ENCODE measurements around the gene INTS1. TPM values are rescaled to one million over a fixed set of nuclear protein-coding genes. Genes with fewer than 3 reads are reported as not detected.

INTS1 gene
- polyA plus RNA-seq, 1 donor from 2014 or later: 21.1 TPM

GRCh38 chr7:1494866-1495563 is 9.2 kb downstream of the INTS1 start:
- H3K27ac ChIP-seq (ENCODE audit: low read length): no peak overlapping the region
- no peaks in the 10 kb centered on the region for H4K20me1 ChIP-seq (ENCODE audit: insufficient read depth)
- no peak overlapping the region for H3K4me2 ChIP-seq (ENCODE audit: low read length)
- no peak overlapping the region for H3K4me3 ChIP-seq (ENCODE audit: low read length)
- no peak overlapping the region for H2AFZ ChIP-seq (ENCODE audit: low read depth, low read length)
- H3K36me3 ChIP-seq (ENCODE audit: insufficient read depth, low read length): no peaks in the 10 kb centered on the region
- no peak for TF ChIP-seq POLR2AphosphoS5 (IDR thresholded peaks at IDR 0.05)
- TF ChIP-seq TAF1 (IDR thresholded peaks at IDR 0.05; ENCODE audit: low read depth): no peak
- TF ChIP-seq SMC3 (conservative IDR thresholded peaks at IDR 0.05; ENCODE audit: poor library complexity): no peak
- TF ChIP-seq EP300 (conservative IDR thresholded peaks at IDR 0.05; ENCODE audit: poor library complexity, severe bottlenecking): no peak
- no peak for TF ChIP-seq REST (IDR thresholded peaks at IDR 0.05; ENCODE audit: borderline replicate concordance)
- no peak for TF ChIP-seq EZH2 (IDR thresholded peaks at IDR 0.05; ENCODE audit: borderline replicate concordance, insufficient read depth, low read length, poor library complexity, severe bottlenecking)
- no peak for TF ChIP-seq RAD21 (conservative IDR thresholded peaks at IDR 0.05)
- no peaks in the 10 kb centered on the region for H3F3A ChIP-seq (ENCODE audit: insufficient read depth, low read length, poor library complexity, severe bottlenecking)
- H3K9me2 ChIP-seq (ENCODE audit: insufficient read depth, low read length): no peaks in the 10 kb centered on the region
- no peaks in the 10 kb centered on the region for H3K27me3 ChIP-seq (ENCODE audit: insufficient read depth, low read depth, low read length)
- H3K9ac ChIP-seq (ENCODE audit: low read length): no peak overlapping the region
- H3K79me2 ChIP-seq (replicated peaks; ENCODE audit: insufficient read depth, low read length): no peaks in the 10 kb centered on the region
- no peaks in the 10 kb centered on the region for H3K9me3 ChIP-seq (ENCODE audit: low read length)

- Histone ChIP-seq H3K79me2 (replicated peaks; ENCODE audit: insufficient read depth, low read length) (no peaks in the 10 kb centered on the region), H3K4me2 (ENCODE audit: low read length) (no peak overlapping the region), H3K9ac (ENCODE audit: low read length) (no peak overlapping the region), H4K20me1 (ENCODE audit: insufficient read depth) (no peaks in the 10 kb centered on the region), H3K36me3 (ENCODE audit: insufficient read depth, low read length) (no peaks in the 10 kb centered on the region), H2AFZ (ENCODE audit: low read depth, low read length) (no peak overlapping the region), H3K27ac (ENCODE audit: low read length) (no peak overlapping the region), H3F3A (ENCODE audit: insufficient read depth, low read length, poor library complexity, severe bottlenecking) (no peaks in the 10 kb centered on the region), H3K4me3 (ENCODE audit: low read length) (no peak overlapping the region), H3K27me3 (ENCODE audit: insufficient read depth, low read depth, low read length) (no peaks in the 10 kb centered on the region), H3K9me2 (ENCODE audit: insufficient read depth, low read length) (no peaks in the 10 kb centered on the region), H3K9me3 (ENCODE audit: low read length) (no peaks in the 10 kb centered on the region)
- TF ChIP-seq POLR2AphosphoS5 (IDR thresholded peaks at IDR 0.05): no peak
These were observed 9.7 kb downstream of the INTS1 start for GRCh38 chr7:1494447-1494846.

- Histone ChIP-seq H3K4me3 (ENCODE audit: low read length) (no peak overlapping the region), H4K20me1 (ENCODE audit: insufficient read depth) (no peaks in the 10 kb centered on the region), H3K9me3 (ENCODE audit: low read length) (no peaks in the 10 kb centered on the region), H3K79me2 (replicated peaks; ENCODE audit: insufficient read depth, low read length) (no peaks in the 10 kb centered on the region), H3K27me3 (ENCODE audit: insufficient read depth, low read depth, low read length) (no peaks in the 10 kb centered on the region), H3K36me3 (ENCODE audit: insufficient read depth, low read length) (no peaks in the 10 kb centered on the region), H3K27ac (ENCODE audit: low read length) (no peak overlapping the region), H3F3A (ENCODE audit: insufficient read depth, low read length, poor library complexity, severe bottlenecking) (no peaks in the 10 kb centered on the region), H3K4me2 (ENCODE audit: low read length) (no peak overlapping the region), H2AFZ (ENCODE audit: low read depth, low read length) (no peak overlapping the region), H3K9ac (ENCODE audit: low read length) (no peak overlapping the region), H3K9me2 (ENCODE audit: insufficient read depth, low read length) (no peaks in the 10 kb centered on the region)
- TF ChIP-seq SMC3 (conservative IDR thresholded peaks at IDR 0.05; ENCODE audit: poor library complexity) (no peak), RAD21 (conservative IDR thresholded peaks at IDR 0.05) (no peak), CTCF (IDR thresholded peaks at IDR 0.05; ENCODE audit: poor library complexity, severe bottlenecking) (no peak), TAF1 (IDR thresholded peaks at IDR 0.05; ENCODE audit: low read depth) (no peak), POLR2AphosphoS5 (IDR thresholded peaks at IDR 0.05) (no peak), EZH2 (IDR thresholded peaks at IDR 0.05; ENCODE audit: borderline replicate concordance, insufficient read depth, low read length, poor library complexity, severe bottlenecking) (no peak), MXI1 (conservative IDR thresholded peaks at IDR 0.05; ENCODE audit: poor library complexity, severe bottlenecking) (no peak), REST (IDR thresholded peaks at IDR 0.05; ENCODE audit: borderline replicate concordance) (no peak), EP300 (conservative IDR thresholded peaks at IDR 0.05; ENCODE audit: poor library complexity, severe bottlenecking) (no peak)
These were observed 10.6 kb downstream of the INTS1 start for GRCh38 chr7:1493571-1493970.
